Left lung (tissue), 10 donors: Measurements from ENCODE around the gene JAM2. TPM values are rescaled to one million over a fixed set of nuclear protein-coding genes. Genes with fewer than 3 reads are reported as not detected.

ENCODE experiments used
- ATAC-seq: fragments of 200-7000 bp; cut with Tn5 transposase; one replicate; pipeline ENCODE4 v1.9.1; 2020; ENCODE audit warnings: moderate library complexity
- DNase-seq, 4 donors: peaks; one replicate each; pipeline ENCODE4 v3.0.0-alpha.2; 2013 to 2020
- H3K27ac ChIP-seq, 2 donors: fragments of 200-600 bp; sonication (generic) in 1 of 2; one replicate each; pipeline versions ENCODE4 v1.5.0 to v1.8.0; 2020 to 2021
- H3K27me3 ChIP-seq, 2 donors: fragments of 200-600 bp; sonication (generic) in 1 of 2; one replicate each; pipeline versions ENCODE4 v1.5.0 to v1.8.0; 2020 to 2021
- H3K36me3 ChIP-seq, 2 donors: fragments of 200-600 bp; sonication (generic) in 1 of 2; one replicate each; pipeline versions ENCODE4 v1.5.0 to v1.8.0; 2020 to 2021
- H3K4me1 ChIP-seq, 2 donors: fragments of 200-600 bp; one replicate each; pipeline ENCODE4 v1.8.0; 2021
- H3K4me3 ChIP-seq, 2 donors: fragments of 200-600 bp; sonication (generic) in 1 of 2; one replicate each; pipeline versions ENCODE4 v1.5.0 to v1.8.0; 2020 to 2021; ENCODE audit warnings: mild to moderate bottlenecking in 1 of 2
- H3K9me3 ChIP-seq, 2 donors: fragments of 200-600 bp; sonication (generic) in 1 of 2; one replicate each; pipeline versions ENCODE4 v1.5.0 to v1.8.0; 2020 to 2021
- intact Hi-C, 2 donors: fragments of 100-400 bp; cut with DNase I; formaldehyde crosslinking; loops; one replicate each; pipeline versions ENCODE4 v1.11.2 to v1.14.2; 2022
- polyA plus RNA-seq, 6 donors: library from polyadenylated mRNA; unstranded; fragments of 120-200 nt; gene quantifications; one replicate each; pipeline ENCODE4 v1.2.1, GENCODE V29; 2013; ENCODE audit not compliant: insufficient read length in 6 of 6
- total RNA-seq, 2 donors: library from RNA; stranded (reverse); fragmentation: NEBNext Ultra II Directional; extraction: Animal tissue kit (Norgen Biotek cat#: 25700); gene quantifications; one replicate each; pipeline ENCODE4 v1.2.1, GENCODE V29; 2021
- TF ChIP-seq, protein P1 (sequence below), 2 donors: fragments of 200-600 bp; sonication (generic) in 1 of 2; IDR thresholded peaks; one replicate each; pipeline versions ENCODE4 v1.5.0 to v1.8.0; 2021; ENCODE audit warnings: antibody characterized with exemption in 2 of 2
- donor health status: DM: no; HTN: yes; CAD: no.
- donor health status: DM: no; HTN: no; CAD: no.

The JAM2 gene
- total and polyA plus RNA-seq, 8 donors, result 14.1 to 42.6 (median 34.2) TPM

DNA sequence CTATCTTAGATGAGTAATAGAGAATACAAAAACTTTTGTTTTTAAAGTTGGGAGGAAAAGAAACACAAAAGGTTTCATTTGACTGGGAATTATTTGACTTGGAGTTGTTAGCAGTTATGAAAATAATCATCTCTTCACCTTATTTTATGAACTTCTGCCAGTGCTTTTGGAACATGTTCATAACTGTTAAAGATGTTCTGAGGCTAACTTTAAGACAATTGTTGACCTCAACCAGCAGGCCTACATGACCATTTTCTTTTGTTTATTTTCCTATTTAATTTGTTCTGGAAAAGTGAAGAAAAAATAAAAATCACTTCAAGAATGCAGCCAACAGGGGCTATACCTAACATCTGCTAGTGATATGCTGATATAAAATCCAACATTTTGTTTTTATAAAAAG, 37.4 kb downstream of the JAM2 start:
- Histone ChIP-seq H3K27ac (no peak overlapping the region), H3K36me3 (no peaks in the 10 kb centered on the region), H3K9me3 (no peaks in the 10 kb centered on the region), H3K4me1 (no peaks in the 10 kb centered on the region), H3K27me3 (no peaks in the 10 kb centered on the region), H3K4me3 (no peak overlapping the region)
- no peak for DNase-seq
- TF ChIP-seq, protein P1, sequence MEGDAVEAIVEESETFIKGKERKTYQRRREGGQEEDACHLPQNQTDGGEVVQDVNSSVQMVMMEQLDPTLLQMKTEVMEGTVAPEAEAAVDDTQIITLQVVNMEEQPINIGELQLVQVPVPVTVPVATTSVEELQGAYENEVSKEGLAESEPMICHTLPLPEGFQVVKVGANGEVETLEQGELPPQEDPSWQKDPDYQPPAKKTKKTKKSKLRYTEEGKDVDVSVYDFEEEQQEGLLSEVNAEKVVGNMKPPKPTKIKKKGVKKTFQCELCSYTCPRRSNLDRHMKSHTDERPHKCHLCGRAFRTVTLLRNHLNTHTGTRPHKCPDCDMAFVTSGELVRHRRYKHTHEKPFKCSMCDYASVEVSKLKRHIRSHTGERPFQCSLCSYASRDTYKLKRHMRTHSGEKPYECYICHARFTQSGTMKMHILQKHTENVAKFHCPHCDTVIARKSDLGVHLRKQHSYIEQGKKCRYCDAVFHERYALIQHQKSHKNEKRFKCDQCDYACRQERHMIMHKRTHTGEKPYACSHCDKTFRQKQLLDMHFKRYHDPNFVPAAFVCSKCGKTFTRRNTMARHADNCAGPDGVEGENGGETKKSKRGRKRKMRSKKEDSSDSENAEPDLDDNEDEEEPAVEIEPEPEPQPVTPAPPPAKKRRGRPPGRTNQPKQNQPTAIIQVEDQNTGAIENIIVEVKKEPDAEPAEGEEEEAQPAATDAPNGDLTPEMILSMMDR (IDR thresholded peaks at IDR 0.05), result no peak
- ATAC-seq, result no peak
- intact Hi-C loops, result no loop called here

DNA sequence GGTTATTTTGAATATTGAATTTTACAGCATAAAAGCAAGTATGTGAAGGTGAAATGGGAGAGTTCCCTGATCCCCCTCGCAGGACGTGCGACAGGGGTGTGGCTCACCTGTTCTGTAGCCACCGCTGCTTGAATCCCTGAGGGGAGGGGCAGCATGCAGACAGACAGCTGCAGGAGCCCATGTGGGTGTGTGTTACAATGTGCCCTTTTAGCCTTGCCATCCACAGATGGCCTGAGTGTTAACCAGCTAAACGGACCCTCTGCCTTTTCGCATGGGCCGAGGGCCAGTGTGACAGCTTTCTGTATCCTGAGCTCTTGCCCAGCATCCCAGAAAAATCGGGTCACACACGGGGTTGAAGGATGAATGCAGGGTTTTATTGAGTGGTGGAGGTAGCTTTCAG, 43.3 kb downstream of the JAM2 start:
- DNase-seq, result no peak
- TF ChIP-seq, protein P1 (IDR thresholded peaks at IDR 0.05), result no peak
- intact Hi-C loops, result no loop called here
- Histone ChIP-seq H3K27me3 (no peaks in the 10 kb centered on the region), H3K4me1 (no peaks in the 10 kb centered on the region), H3K27ac (no peak overlapping the region), H3K9me3 (no peaks in the 10 kb centered on the region), H3K36me3 (no peaks in the 10 kb centered on the region), H3K4me3 (no peak overlapping the region)
- no peak for ATAC-seq

DNA sequence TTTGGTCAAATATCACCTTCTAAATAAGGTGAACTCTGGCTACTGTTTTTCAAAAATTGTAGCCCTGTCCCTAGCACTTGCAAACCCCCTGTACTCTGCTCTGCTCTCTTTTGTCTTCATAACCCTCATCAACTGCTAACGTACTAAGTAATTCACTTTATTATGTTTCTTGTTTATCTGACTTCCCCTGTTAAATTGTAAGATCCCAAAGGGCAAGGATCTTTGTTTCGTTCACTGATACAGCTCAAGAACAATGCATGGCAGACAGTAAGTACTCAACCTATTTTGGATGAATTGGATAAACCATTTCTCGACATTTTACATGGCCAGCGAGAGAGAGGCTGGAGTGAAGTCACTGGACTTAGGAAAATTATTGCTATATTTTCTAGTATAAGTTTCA, 48.7 kb downstream of the JAM2 start:
- no peak for ATAC-seq
- no peaks in the 10 kb centered on the region for H3K36me3 ChIP-seq
- no peaks in the 10 kb centered on the region for H3K27me3 ChIP-seq
- DNase-seq, result no peak
- H3K27ac ChIP-seq, result peak overlapping the region in 1 of 2 donors; percentile 58
- H3K4me1 ChIP-seq, result no peaks in the 10 kb centered on the region
- no peak overlapping the region for H3K4me3 ChIP-seq
- TF ChIP-seq, protein P1 (IDR thresholded peaks at IDR 0.05), result no peak
- intact Hi-C loops, result no loop called here
- no peaks in the 10 kb centered on the region for H3K9me3 ChIP-seq

DNA sequence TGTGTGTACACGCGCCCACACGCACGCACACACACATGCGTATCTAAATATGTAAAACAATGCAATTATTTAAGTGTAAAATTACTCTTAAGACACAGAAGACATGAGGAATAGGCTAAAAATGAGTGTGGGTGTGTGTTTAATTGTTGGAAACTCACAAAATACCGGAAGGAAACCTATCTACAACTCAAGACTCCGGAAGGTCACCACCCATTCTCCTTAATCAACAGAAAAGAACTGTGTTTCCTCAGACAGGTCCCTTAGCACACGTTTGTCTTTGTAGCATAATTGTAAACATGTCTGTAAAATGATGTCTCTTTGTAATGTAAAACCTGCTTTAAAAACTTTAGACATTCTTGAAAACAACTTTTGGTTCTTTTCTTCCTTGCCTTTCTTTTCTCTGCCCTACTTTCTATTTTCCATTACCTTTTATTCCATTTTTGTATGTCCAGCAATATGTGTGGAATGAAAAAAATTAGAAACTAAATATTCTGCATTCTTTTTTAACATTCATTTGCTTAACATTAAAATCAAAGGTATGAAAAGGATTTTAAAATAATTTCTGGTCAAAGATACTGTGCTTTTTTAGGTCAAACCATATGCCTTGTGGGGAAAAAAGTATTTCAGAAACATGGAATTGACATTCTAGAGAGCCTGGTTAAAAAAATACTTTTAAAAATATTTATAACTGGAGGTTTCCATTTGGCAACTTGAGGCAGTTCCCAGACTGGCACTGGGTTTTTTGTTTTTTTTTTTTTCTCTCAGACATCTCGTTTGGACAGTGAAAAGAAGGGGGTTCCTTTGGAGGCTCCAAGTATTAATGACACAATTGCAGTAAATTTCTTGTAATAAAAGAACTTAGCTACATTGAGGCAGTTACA, 49.5 kb downstream of the JAM2 start:
- no peak overlapping the region for H3K4me3 ChIP-seq
- DNase-seq (no peak), ATAC-seq (no peak)
- intact Hi-C loops, result no loop called here
- no peaks in the 10 kb centered on the region for H3K27me3 ChIP-seq
- H3K9me3 ChIP-seq, result no peaks in the 10 kb centered on the region
- H3K4me1 ChIP-seq, result no peaks in the 10 kb centered on the region
- TF ChIP-seq, protein P1 (IDR thresholded peaks at IDR 0.05), result no peak
- H3K27ac ChIP-seq, result peak overlapping the region in 1 of 2 donors; percentile 58
- no peaks in the 10 kb centered on the region for H3K36me3 ChIP-seq

DNA sequence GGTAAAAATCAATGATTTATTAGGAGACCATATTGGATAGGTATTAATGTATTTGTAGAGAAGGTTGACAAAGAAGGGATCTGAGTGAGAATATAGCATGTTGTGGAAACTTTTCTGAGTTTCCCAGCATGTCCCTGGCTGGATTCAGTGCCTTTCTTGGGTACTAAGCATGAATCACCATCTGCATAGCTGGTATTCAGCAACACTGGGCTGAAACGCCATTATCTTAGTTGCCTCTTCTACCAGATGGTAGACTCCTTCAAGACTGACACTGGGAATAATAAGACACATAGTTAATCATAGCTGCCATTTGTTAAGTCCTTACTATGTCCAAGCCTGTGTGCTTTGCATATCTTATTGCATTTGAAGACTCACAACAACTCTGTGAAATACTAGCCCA, 50.2 kb downstream of the JAM2 start:
- no peak overlapping the region for H3K4me3 ChIP-seq
- DNase-seq (no peak), ATAC-seq (no peak)
- H3K27me3 ChIP-seq, result no peaks in the 10 kb centered on the region
- TF ChIP-seq, protein P1 (IDR thresholded peaks at IDR 0.05), result no peak
- no peaks in the 10 kb centered on the region for H3K36me3 ChIP-seq
- no peaks in the 10 kb centered on the region for H3K4me1 ChIP-seq
- intact Hi-C loops, result no loop called here
- peak overlapping the region in 1 of 2 donors; percentile 39 for H3K27ac ChIP-seq
- H3K9me3 ChIP-seq, result no peaks in the 10 kb centered on the region
